AG04450 (cell line): Measurements from ENCODE around the gene SLC32A1. TPM values are rescaled to one million over a fixed set of nuclear protein-coding genes. Genes with fewer than 3 reads are reported as not detected.

Experiments
- CTCF ChIA-PET: fragments of 300-600, 350-600 bp; formaldehyde crosslinking; extraction: SDS; loops from one replicate; lab custom pipeline; 2022; ENCODE audit warnings: antibody characterized with exemption, inconsistent platforms; lab: Charles Lee
- POLR2A ChIA-PET: fragments of 350-600 bp; formaldehyde crosslinking; extraction: SDS; loops from one replicate; lab custom pipeline; 2021; ENCODE audit warnings: antibody characterized with exemption, inconsistent platforms; lab: Yijun Ruan, JAX
- DNase-seq: peaks from one replicate; pipeline ENCODE4 v3.0.0-alpha.2; 2011; ENCODE audit warnings: low read depth, low spot score
- H3K27ac ChIP-seq: one replicate; pipeline ENCODE4 v1.5.1; 2012; ENCODE audit warnings: low read depth, low read length, control low read depth
- H3K27me3 ChIP-seq: one replicate; pipeline ENCODE4 v1.6.0; 2012; ENCODE audit warnings: low read length; ENCODE audit not compliant: control insufficient read depth, insufficient read depth
- H3K4me3 ChIP-seq: 2 replicates; pipeline ENCODE4 v1.5.1; 2011; ENCODE audit warnings: mild to moderate bottlenecking, low read depth, low read length, control low read depth
- H3K9me3 ChIP-seq: 2 replicates; pipeline ENCODE4 v1.5.1; 2012; ENCODE audit warnings: low read length; ENCODE audit not compliant: control insufficient read depth, insufficient read depth
- CTCF ChIP-seq: IDR thresholded peaks from 2 replicates; pipeline ENCODE4 v1.5.1; 2011; ENCODE audit warnings: low read depth, low read length, control low read depth, inconsistent platforms
- polyA plus RNA-seq: library from polyadenylated mRNA; depleted of rRNA; stranded (reverse); fragments of >200 nt; gene quantifications from 2 replicates; pipeline ENCODE4 v1.2.3, GENCODE V29; 2011; rRNA removed
- small RNA-seq: library from RNA; depleted of rRNA; stranded (forward); fragments of <200 nt; gene quantifications from one replicate; pipeline ENCODE3, GENCODE V24; 2012; ENCODE audit warnings: low read depth; ENCODE audit not compliant: insufficient read length

Gene SLC32A1
- polyA plus RNA-seq, 1 experiment = not detected

GRCh38 chr20:38770970-38771369, 46.7 kb downstream of the SLC32A1 start:
- ChIA-PET CTCF (no interaction called here), POLR2A (interaction anchor here (0.6 kb wide), 2 partner anchors 285 to 1052 kb away, joined by 3 to 7 read pairs; no protein-coding TSS in a partner anchor)
- no peak overlapping the region for H3K27ac ChIP-seq
- no peaks in the 10 kb centered on the region for H3K9me3 ChIP-seq
- no peaks in the 10 kb centered on the region for H3K27me3 ChIP-seq
- DNase-seq = no peak
- no peak overlapping the region for H3K4me3 ChIP-seq
- no peak for TF ChIP-seq CTCF

GRCh38 chr20:38771621-38772020, 47.3 kb downstream of the SLC32A1 start:
- H3K4me3 ChIP-seq = no peak overlapping the region
- no peak for TF ChIP-seq CTCF
- CTCF ChIA-PET = no interaction called here
- H3K27ac ChIP-seq = no peak overlapping the region
- no peaks in the 10 kb centered on the region for H3K9me3 ChIP-seq
- DNase-seq = no peak
- H3K27me3 ChIP-seq = no peaks in the 10 kb centered on the region
- POLR2A ChIA-PET = no interaction called here

- no peaks in the 10 kb centered on the region for H3K27me3 ChIP-seq
- no peak for TF ChIP-seq CTCF
- DNase-seq = no peak
- no peak overlapping the region for H3K4me3 ChIP-seq
- no peaks in the 10 kb centered on the region for H3K9me3 ChIP-seq
- H3K27ac ChIP-seq = no peak overlapping the region
- ChIA-PET POLR2A (no interaction called here), CTCF (no interaction called here)
Measured at GRCh38 chr20:38774167-38774566, 49.9 kb downstream of the SLC32A1 start.

- no peak overlapping the region for H3K4me3 ChIP-seq
- DNase-seq = no peak
- ChIA-PET CTCF (interaction anchor here (0.7 kb wide), 1 partner anchor 25 kb away, joined by 3 read pairs; no protein-coding TSS in a partner anchor), POLR2A (no interaction called here)
- H3K27me3 ChIP-seq = no peaks in the 10 kb centered on the region
- no peaks in the 10 kb centered on the region for H3K9me3 ChIP-seq
- TF ChIP-seq CTCF = no peak
- no peak overlapping the region for H3K27ac ChIP-seq
Measured at GRCh38 chr20:38776363-38776762, 52.1 kb downstream of the SLC32A1 start.

Small RNA genes lying within 50 kb of the gene (small RNA-seq; reads per million reads assigned to genes)
- gene RF00017 = not detected

Other genes with a start within 250 kb of the SLC32A1 start
- not detected in 2 replicates for gene ADIG, start 143.3 kb upstream of the SLC32A1 start, polyA plus RNA-seq
- not detected in 2 replicates for gene ARHGAP40, start 122.7 kb upstream of the SLC32A1 start, polyA plus RNA-seq
- 6.0 and 6.1 TPM in 2 replicates for gene ACTR5, start 24.0 kb downstream of the SLC32A1 start, polyA plus RNA-seq
- gene PPP1R16B, start 81.2 kb downstream of the SLC32A1 start, polyA plus RNA-seq = not detected in 2 replicates
- gene FAM83D, start 201.9 kb downstream of the SLC32A1 start, polyA plus RNA-seq = 10.5 and 14.9 TPM in 2 replicates
- gene DHX35, start 237.9 kb downstream of the SLC32A1 start, polyA plus RNA-seq = 13.5 and 14.4 TPM in 2 replicates